Activated CD8-positive, alpha-beta memory T cell treated with anti-CD3 and anti-CD28 coated beads, Interleukin-2, amount 10 ng/mL, durations not matched to agents 7 days and 5 days (primary cell): ENCODE measurements around the gene CALHM3. TPM values are rescaled to one million over a fixed set of nuclear protein-coding genes. Genes with fewer than 3 reads are reported as not detected.
"Not testable (repeated sequence)": the region's sequence is repeated elsewhere in the genome, so short reads cannot be mapped to it uniquely, and the experiment has no call there.

Experiments used
- ATAC-seq: fragments of 150-1000 bp; cut with Tn5 transposase; one replicate; pipeline ENCODE4 v1.10.0; 2021; ENCODE audit warnings: moderate library complexity
- CTCF ChIA-PET: fragments of 350-600 bp; sonication (Branson Sonifier 250); formaldehyde crosslinking; loops from one replicate; lab custom pipeline; 2021; ENCODE audit warnings: antibody characterized with exemption; lab: Charles Lee
- DNase-seq: peaks from one replicate; pipeline ENCODE4 v3.0.0-alpha.2; 2020
- H3K27ac Mint-ChIP-seq: one replicate; pipeline ENCODE4 v1.8.0; 2021; ENCODE audit warnings: mild to moderate bottlenecking, mixed read lengths
- H3K27me3 Mint-ChIP-seq: one replicate; pipeline ENCODE4 v1.8.0; 2021; ENCODE audit warnings: mixed read lengths
- H3K36me3 Mint-ChIP-seq: one replicate; pipeline ENCODE4 v1.8.0; 2021; ENCODE audit warnings: mild to moderate bottlenecking, mixed read lengths
- H3K4me1 Mint-ChIP-seq: one replicate; pipeline ENCODE4 v1.8.0; 2021; ENCODE audit warnings: mixed read lengths
- H3K4me3 Mint-ChIP-seq: one replicate; pipeline ENCODE4 v1.8.0; 2021; ENCODE audit warnings: mild to moderate bottlenecking, moderate library complexity, mixed read lengths
- H3K9me3 Mint-ChIP-seq: one replicate; pipeline ENCODE4 v1.8.0; 2022; ENCODE audit warnings: low read depth, mixed read lengths
- total RNA-seq, 2 experiments: library from RNA; stranded (reverse); gene quantifications; one replicate each; pipeline ENCODE4 v1.2.3, GENCODE V29; 2021

Gene CALHM3, protein sequence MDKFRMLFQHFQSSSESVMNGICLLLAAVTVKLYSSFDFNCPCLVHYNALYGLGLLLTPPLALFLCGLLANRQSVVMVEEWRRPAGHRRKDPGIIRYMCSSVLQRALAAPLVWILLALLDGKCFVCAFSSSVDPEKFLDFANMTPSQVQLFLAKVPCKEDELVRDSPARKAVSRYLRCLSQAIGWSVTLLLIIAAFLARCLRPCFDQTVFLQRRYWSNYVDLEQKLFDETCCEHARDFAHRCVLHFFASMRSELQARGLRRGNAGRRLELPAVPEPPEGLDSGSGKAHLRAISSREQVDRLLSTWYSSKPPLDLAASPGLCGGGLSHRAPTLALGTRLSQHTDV
- not detected for total RNA-seq

- Mint-ChIP-seq H3K27me3 (no peaks in the 10 kb centered on the region), H3K36me3 (no peaks in the 10 kb centered on the region), H3K4me1 (peaks cover 24% of the 10 kb centered on the region), H3K27ac (no peak within 1 kb of the TSS), H3K9me3 (no peaks in the 10 kb centered on the region), H3K4me3 (no peak within 1 kb of the TSS)
- no peak for DNase-seq
- CTCF ChIA-PET = interaction anchor here (0.8 to 5.7 kb wide), 2 partner anchors 28 to 63 kb away, joined by 3 to 60 read pairs; no protein-coding TSS in a partner anchor
- no peak for ATAC-seq
Measured at GRCh38 chr10:103479135-103479534, at the start of gene CALHM3. Gene CALHM3 (minus strand): TSS chr10:103479240. CDS start chr10:103479032, 208 bp downstream.

GRCh38 chr10:103528549-103528948 lies 49.5 kb upstream of the CALHM3 start:
- CTCF ChIA-PET = interaction anchor here (0.8 kb wide), 1 partner anchor 64 kb away, joined by 3 read pairs; no protein-coding TSS in a partner anchor
- no peaks in the 10 kb centered on the region for H3K4me1 Mint-ChIP-seq
- no peaks in the 10 kb centered on the region for H3K36me3 Mint-ChIP-seq
- H3K4me3 Mint-ChIP-seq = no peak overlapping the region
- H3K27ac Mint-ChIP-seq = no peak overlapping the region
- DNase-seq (no peak), ATAC-seq (no peak)
- H3K27me3 Mint-ChIP-seq = peaks cover 46% of the 10 kb centered on the region
- H3K9me3 Mint-ChIP-seq = peaks cover 6% of the 10 kb centered on the region

DNA sequence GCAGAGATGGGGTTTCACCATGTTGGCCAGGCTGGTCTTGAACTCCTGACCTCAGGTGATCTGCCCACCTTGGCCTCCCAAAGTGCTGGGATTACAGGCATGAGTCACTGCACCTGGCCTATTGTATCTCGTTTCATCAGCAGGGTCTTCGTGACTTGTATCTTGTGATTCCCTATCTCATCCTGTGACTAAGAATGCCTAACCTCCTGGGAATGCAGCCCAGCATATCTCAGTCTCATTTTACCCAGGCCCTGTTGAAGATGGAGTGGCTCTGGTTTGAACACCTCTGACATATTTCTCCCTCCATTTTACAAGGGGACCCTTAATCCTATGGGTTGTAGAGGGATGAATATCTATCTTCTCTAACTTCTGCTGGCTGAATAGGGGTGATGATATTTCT lies 48.4 kb upstream of the CALHM3 start:
- ATAC-seq, H3K36me3 Mint-ChIP-seq, H3K4me1 Mint-ChIP-seq, CTCF ChIA-PET, DNase-seq, H3K4me3 Mint-ChIP-seq, H3K27ac Mint-ChIP-seq, H3K9me3 Mint-ChIP-seq: not testable (repeated sequence)
- peaks cover 50% of the 10 kb centered on the region for H3K27me3 Mint-ChIP-seq

- Mint-ChIP-seq H3K9me3 (peaks cover 6% of the 10 kb centered on the region), H3K4me1 (no peaks in the 10 kb centered on the region), H3K27ac (no peak overlapping the region), H3K4me3 (no peak overlapping the region), H3K36me3 (no peaks in the 10 kb centered on the region), H3K27me3 (peaks cover 56% of the 10 kb centered on the region)
- DNase-seq = no peak
- no peak for ATAC-seq
- CTCF ChIA-PET = no interaction called here
Measured at GRCh38 chr10:103525901-103526300, 46.9 kb upstream of the CALHM3 start.

GRCh38 chr10:103523683-103524082 lies 44.6 kb upstream of the CALHM3 start:
- Mint-ChIP-seq H3K36me3 (no peaks in the 10 kb centered on the region), H3K4me3 (no peak overlapping the region), H3K4me1 (no peaks in the 10 kb centered on the region), H3K9me3 (no peaks in the 10 kb centered on the region), H3K27me3 (peaks cover 53% of the 10 kb centered on the region), H3K27ac (no peak overlapping the region)
- CTCF ChIA-PET = no interaction called here
- DNase-seq = no peak
- ATAC-seq = no peak

- ATAC-seq, H3K4me3 Mint-ChIP-seq, CTCF ChIA-PET, DNase-seq, H3K4me1 Mint-ChIP-seq, H3K27ac Mint-ChIP-seq, H3K36me3 Mint-ChIP-seq, H3K9me3 Mint-ChIP-seq: not testable (repeated sequence)
- peaks cover 53% of the 10 kb centered on the region for H3K27me3 Mint-ChIP-seq
Measured at GRCh38 chr10:103522006-103522405, 43.0 kb upstream of the CALHM3 start.

DNA sequence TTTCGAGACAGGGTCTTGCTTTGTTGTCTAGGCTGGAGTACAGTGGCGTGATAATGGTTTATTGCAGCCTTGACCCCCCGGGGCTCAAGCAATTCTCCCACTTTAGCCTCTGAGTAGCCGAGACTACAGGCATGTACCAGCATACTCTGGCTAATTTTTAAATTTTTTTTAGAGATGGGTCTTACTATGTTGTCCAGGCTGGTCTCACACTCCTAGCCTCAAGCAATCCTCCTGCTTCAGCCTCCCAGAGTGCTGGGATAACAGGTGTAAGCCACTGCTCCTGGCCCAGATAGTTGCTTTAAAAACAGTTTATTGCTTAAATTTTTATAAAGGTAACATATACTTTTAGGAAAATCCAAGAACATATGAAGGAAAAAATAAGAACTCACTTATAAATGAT lies 40.8 kb upstream of the CALHM3 start:
- CTCF ChIA-PET = no interaction called here
- Mint-ChIP-seq H3K4me3 (no peak overlapping the region), H3K36me3 (no peaks in the 10 kb centered on the region), H3K4me1 (peaks cover 18% of the 10 kb centered on the region), H3K27ac (no peak overlapping the region), H3K9me3 (no peaks in the 10 kb centered on the region), H3K27me3 (peaks cover 36% of the 10 kb centered on the region)
- DNase-seq (no peak), ATAC-seq (no peak)

DNA sequence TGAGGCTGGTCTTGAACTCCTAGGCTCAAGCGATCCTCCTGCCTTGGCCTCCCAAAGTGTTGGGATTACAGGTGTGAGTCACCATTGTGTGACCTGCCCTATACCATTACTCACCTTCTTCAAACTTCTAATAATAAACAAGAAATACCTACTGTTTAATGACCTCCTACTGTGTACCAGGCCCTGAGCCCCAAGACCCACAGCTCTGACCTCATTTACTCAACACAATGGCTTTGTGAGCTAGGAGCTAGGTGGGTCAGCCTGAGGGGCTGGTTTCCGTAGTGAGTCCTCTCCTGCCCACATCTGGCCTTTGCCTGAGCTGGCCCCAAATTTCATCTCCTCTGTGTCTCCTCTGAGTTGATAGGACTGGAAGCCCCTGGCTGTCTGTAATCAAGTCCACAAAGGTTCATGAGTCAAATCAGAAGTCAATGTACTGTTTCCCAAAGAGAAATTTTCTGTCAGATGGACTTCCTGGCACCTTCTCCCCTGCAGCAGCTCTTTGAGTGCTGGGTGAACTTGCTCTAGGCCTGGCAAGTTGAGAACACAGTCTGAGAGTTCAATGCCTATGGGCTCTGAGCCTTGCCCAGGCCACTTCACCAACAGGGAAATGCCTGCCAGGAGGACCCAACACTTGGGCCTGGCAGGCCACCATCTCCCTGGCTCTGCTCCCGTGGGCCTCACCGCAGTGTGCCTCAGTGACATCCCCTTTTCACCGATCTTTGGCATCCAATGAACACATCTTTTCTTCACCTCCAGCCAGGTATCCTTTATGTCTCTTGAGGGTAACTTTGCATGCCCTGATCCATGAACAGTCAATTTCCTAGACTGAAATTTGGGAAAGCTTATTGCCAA lies 38.4 kb upstream of the CALHM3 start:
- peaks cover 18% of the 10 kb centered on the region for H3K4me1 Mint-ChIP-seq
- no peaks in the 10 kb centered on the region for H3K9me3 Mint-ChIP-seq
- no peak for ATAC-seq
- no peak for DNase-seq
- no peak overlapping the region for H3K4me3 Mint-ChIP-seq
- H3K27me3 Mint-ChIP-seq = peaks cover 20% of the 10 kb centered on the region
- CTCF ChIA-PET = interaction anchor here (0.6 to 1.2 kb wide), 3 partner anchors 10 to 48 kb away, joined by 3 to 4 read pairs (median 3); no protein-coding TSS in a partner anchor
- no peak overlapping the region for H3K27ac Mint-ChIP-seq
- no peaks in the 10 kb centered on the region for H3K36me3 Mint-ChIP-seq

DNA sequence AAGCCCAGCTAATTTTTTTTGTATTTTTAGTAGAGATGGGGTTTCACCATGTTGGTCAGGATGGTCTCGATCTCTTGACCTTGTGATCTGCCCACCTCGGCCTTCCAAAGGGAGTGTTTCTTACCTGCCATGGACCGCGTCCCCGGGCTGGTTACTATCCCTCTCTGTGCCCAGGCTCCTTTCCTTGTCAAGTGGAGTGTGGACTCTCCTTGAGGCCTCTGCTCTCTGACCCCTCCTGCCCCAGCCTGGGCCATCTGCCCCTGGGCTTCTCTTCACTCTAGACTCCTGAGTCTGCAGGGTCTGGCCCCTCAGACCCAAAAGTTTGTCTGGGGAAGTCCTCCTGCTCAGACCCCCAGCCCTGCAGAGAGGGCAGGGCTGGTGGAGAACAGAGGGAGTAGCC lies 35.2 kb upstream of the CALHM3 start:
- ATAC-seq = no peak
- CTCF ChIA-PET = no interaction called here
- H3K4me1 Mint-ChIP-seq = peaks cover 18% of the 10 kb centered on the region

DNA sequence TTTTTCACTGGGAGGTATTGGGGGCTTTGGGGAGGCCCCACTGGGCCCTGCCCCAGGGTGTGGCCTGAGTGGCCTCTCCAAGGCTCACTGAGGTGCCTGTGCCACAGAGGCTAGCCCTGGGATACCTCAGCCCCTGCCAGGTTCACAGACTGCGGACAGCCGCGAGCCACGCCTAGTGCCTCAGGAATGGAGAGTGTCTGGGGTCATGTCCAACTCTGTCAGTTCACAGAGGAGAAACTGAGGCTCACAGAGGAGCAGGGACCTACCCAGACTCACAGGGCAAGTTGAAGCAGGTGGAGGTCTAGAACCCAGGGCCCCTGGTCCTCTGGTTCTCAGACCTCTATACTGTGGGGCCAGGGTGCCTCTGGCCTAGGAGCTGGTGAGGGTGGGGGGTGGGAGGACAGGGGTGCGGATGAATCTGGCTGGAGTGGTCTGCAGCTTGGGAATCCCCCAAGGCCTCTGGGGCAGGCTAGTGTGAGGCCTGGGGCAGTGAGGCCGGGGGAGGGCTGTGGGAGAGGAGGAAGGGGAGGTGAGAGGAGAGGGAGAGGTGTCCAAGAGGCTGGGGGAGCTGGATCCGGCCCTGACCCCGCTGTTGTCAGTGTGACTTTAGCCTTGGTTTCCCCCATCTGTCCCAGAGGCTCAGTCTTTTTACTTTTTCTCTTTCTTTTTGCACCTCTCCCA lies 34.5 kb upstream of the CALHM3 start:
- Mint-ChIP-seq H3K4me1 (peaks cover 18% of the 10 kb centered on the region), H3K4me3 (no peak overlapping the region), H3K36me3 (no peaks in the 10 kb centered on the region), H3K27me3 (peaks cover 10% of the 10 kb centered on the region), H3K27ac (no peak overlapping the region), H3K9me3 (no peaks in the 10 kb centered on the region)
- DNase-seq (no peak), ATAC-seq (no peak)
- CTCF ChIA-PET = no interaction called here

More for the DNA sequence above, 35.2 kb upstream of the CALHM3 start:
- no peak overlapping the region for H3K4me3 Mint-ChIP-seq
- no peaks in the 10 kb centered on the region for H3K9me3 Mint-ChIP-seq
- H3K36me3 Mint-ChIP-seq = no peaks in the 10 kb centered on the region
- H3K27ac Mint-ChIP-seq = no peak overlapping the region
- no peak for DNase-seq
- H3K27me3 Mint-ChIP-seq = peaks cover 7% of the 10 kb centered on the region

GRCh38 chr10:103512591-103513379 lies 33.7 kb upstream of the CALHM3 start:
- ATAC-seq (no peak), DNase-seq (no peak)
- peaks cover 17% of the 10 kb centered on the region for H3K27me3 Mint-ChIP-seq
- H3K4me3 Mint-ChIP-seq = no peak overlapping the region
- peaks cover 16% of the 10 kb centered on the region for H3K4me1 Mint-ChIP-seq
- no peak overlapping the region for H3K27ac Mint-ChIP-seq
- H3K36me3 Mint-ChIP-seq = no peaks in the 10 kb centered on the region
- H3K9me3 Mint-ChIP-seq = no peaks in the 10 kb centered on the region
- CTCF ChIA-PET = no interaction called here

- H3K9me3 Mint-ChIP-seq = no peaks in the 10 kb centered on the region
- H3K4me1 Mint-ChIP-seq = peaks cover 10% of the 10 kb centered on the region
- no peak for ATAC-seq
- H3K27me3 Mint-ChIP-seq = peaks cover 22% of the 10 kb centered on the region
- DNase-seq = no peak
- CTCF ChIA-PET = no interaction called here
- H3K27ac Mint-ChIP-seq = no peak overlapping the region
- H3K36me3 Mint-ChIP-seq = no peaks in the 10 kb centered on the region
- no peak overlapping the region for H3K4me3 Mint-ChIP-seq
Measured at GRCh38 chr10:103512166-103512565, 33.1 kb upstream of the CALHM3 start.
